ENCODE measurements around the gene KBTBD7. TPM values are rescaled to one million over a fixed set of nuclear protein-coding genes. Genes with fewer than 3 reads are reported as not detected.
"Not testable (repeated sequence)": the region's sequence is repeated elsewhere in the genome, so short reads cannot be mapped to it uniquely, and the experiment has no call there.

Gene KBTBD7
- total RNA-seq, 1 experiment from 2014 or later: 12.9 TPM

DNA sequence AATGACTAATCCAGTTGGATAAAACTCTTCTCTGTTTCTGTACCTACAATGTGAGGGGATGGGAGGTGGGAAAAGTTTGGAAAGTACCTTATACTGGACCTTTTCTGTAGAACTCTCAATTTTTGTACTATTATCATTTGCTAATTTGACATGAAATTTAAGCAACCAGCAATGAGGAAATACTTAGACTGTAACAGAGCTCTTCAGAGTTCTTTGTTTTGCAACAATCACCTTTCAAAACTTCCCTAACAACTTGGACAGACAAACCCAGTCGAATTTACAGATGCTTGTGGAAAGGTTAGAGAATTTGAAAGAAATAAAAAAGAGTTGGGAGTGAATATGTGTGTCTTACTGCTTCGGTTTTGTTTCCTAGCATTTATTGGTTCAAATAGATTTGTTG lies 16.8 kb downstream of the KBTBD7 start:
- Histone ChIP-seq H3K4me1 (ENCODE audit: insufficient read depth, low read length) (no peaks in the 10 kb centered on the region; the same call in 1 of the 2 replicates), H2BK120ac (ENCODE audit: low read depth, low read length, poor library complexity, severe bottlenecking) (no peak overlapping the region), H2BK12ac (ENCODE audit: insufficient read length, low read depth, low read length) (no peak overlapping the region), H4K5ac (ENCODE audit: insufficient read length, low read depth, low read length) (no peak overlapping the region), H3K9me3 (ENCODE audit: control insufficient read depth, low read depth, low read length) (peaks cover 5% of the 10 kb centered on the region), H3K27ac (ENCODE audit: insufficient read length, low read depth, low read length) (no peak overlapping the region), H3K23ac (ENCODE audit: insufficient read length, low read depth, low read length) (no peak overlapping the region), H3K27me3 (ENCODE audit: insufficient read depth, low read length) (no peaks in the 10 kb centered on the region), H3K79me2 (ENCODE audit: insufficient read depth, low read length) (no peaks in the 10 kb centered on the region), H2BK5ac (ENCODE audit: insufficient read length, low read length) (no peak overlapping the region), H2BK15ac (ENCODE audit: low read depth, low read length) (no peak overlapping the region), H2AFZ (ENCODE audit: low read length) (no peak overlapping the region), H4K91ac (ENCODE audit: insufficient read length, low read depth, low read length) (no peak overlapping the region), H4K20me1 (ENCODE audit: control insufficient read depth, insufficient read depth, insufficient read length) (no peaks in the 10 kb centered on the region), H3K9ac (ENCODE audit: extremely low read depth, insufficient read length, low read length) (no peak overlapping the region), H2AK5ac (ENCODE audit: insufficient read length, low read length) (no peak overlapping the region), H3T11ph (ENCODE audit: low read length) (no peak overlapping the region), H3K18ac (ENCODE audit: insufficient read length, low read depth, low read length) (no peak overlapping the region), H3K79me1 (ENCODE audit: insufficient read depth, low read depth, low read length, poor library complexity, severe bottlenecking) (no peaks in the 10 kb centered on the region), H3K4ac (ENCODE audit: low read depth, low read length) (no peak overlapping the region), H3K14ac (ENCODE audit: insufficient read depth, low read length) (no peak overlapping the region), H3K56ac (ENCODE audit: insufficient read length, low read depth, low read length) (no peak overlapping the region), H3K23me2 (ENCODE audit: insufficient read length, low read depth, low read length, poor library complexity, severe bottlenecking) (no peaks in the 10 kb centered on the region), H4K8ac (replicated peaks; ENCODE audit: insufficient read length, low read depth, low read length) (no peak overlapping the region), H2BK20ac (ENCODE audit: low read depth, low read length, poor library complexity, severe bottlenecking) (no peak overlapping the region), H3K4me2 (ENCODE audit: insufficient read depth, insufficient read length, low read length) (no peak overlapping the region)
- Mint-ChIP-seq H3K9me3 (peaks cover 31 to 43% of the 10 kb centered on the region in 2 experiments), H3K27me3 (ENCODE audit: low read depth) (no peaks in the 10 kb centered on the region; the same call in 1 of the 2 replicates), H3K4me1 (peaks cover 0 to 4% of the 10 kb centered on the region in 2 experiments; a peak in 1 of 4 replicates), H3K4me3 (no peak overlapping the region), H3K36me3 (ENCODE audit: insufficient read depth in 1 of 3, low read depth in 3 of 3) (peaks cover 21 to 29% (median 27%) of the 10 kb centered on the region in 3 experiments), H3K27ac (no peak overlapping the region)
- TF ChIP-seq, protein P1, sequence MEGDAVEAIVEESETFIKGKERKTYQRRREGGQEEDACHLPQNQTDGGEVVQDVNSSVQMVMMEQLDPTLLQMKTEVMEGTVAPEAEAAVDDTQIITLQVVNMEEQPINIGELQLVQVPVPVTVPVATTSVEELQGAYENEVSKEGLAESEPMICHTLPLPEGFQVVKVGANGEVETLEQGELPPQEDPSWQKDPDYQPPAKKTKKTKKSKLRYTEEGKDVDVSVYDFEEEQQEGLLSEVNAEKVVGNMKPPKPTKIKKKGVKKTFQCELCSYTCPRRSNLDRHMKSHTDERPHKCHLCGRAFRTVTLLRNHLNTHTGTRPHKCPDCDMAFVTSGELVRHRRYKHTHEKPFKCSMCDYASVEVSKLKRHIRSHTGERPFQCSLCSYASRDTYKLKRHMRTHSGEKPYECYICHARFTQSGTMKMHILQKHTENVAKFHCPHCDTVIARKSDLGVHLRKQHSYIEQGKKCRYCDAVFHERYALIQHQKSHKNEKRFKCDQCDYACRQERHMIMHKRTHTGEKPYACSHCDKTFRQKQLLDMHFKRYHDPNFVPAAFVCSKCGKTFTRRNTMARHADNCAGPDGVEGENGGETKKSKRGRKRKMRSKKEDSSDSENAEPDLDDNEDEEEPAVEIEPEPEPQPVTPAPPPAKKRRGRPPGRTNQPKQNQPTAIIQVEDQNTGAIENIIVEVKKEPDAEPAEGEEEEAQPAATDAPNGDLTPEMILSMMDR (conservative IDR thresholded peaks at IDR 0.05): no peak
- no peak for DNase-seq
- WGBS (ENCODE audit: extremely low coverage, insufficient read length, low lambda C conversion rate): no CpG with 5 or more reads among the region's 2 CpGs

DNA sequence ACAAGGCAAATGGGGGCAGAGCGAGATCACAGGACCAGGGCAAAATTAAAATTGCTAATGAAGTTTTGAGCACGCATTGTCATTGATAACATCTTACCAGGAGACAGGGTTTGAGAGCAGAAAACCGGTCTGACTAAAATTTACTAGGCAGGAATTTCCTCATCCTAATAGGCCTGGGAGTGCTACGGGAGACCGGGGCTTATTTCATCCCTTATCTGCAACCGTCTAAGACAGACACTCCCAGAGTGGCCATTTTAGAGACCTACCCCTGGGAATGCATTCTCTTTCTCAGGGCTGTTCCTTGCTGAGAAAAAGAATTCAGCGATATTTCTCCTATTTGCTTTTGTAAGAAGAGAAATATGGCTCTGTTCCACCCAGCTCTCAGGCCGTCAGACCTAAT lies 18.8 kb downstream of the KBTBD7 start:
- H3T11ph ChIP-seq (ENCODE audit: low read length); H2BK20ac ChIP-seq (ENCODE audit: low read depth, low read length, poor library complexity, severe bottlenecking); H4K20me1 ChIP-seq (ENCODE audit: control insufficient read depth, insufficient read depth, insufficient read length); H3K56ac ChIP-seq (ENCODE audit: insufficient read length, low read depth, low read length); H3K9ac ChIP-seq (ENCODE audit: extremely low read depth, insufficient read length, low read length); H2BK12ac ChIP-seq (ENCODE audit: insufficient read length, low read depth, low read length); H3K27ac Mint-ChIP-seq; H3K14ac ChIP-seq (ENCODE audit: insufficient read depth, low read length); H3K27ac ChIP-seq (ENCODE audit: insufficient read length, low read depth, low read length); H3K27me3 Mint-ChIP-seq (ENCODE audit: low read depth); H3K4me2 ChIP-seq (ENCODE audit: insufficient read depth, insufficient read length, low read length); H3K4me1 Mint-ChIP-seq; H3K4ac ChIP-seq (ENCODE audit: low read depth, low read length); H2BK120ac ChIP-seq (ENCODE audit: low read depth, low read length, poor library complexity, severe bottlenecking); H2BK15ac ChIP-seq (ENCODE audit: low read depth, low read length); H2BK5ac ChIP-seq (ENCODE audit: insufficient read length, low read length); H3K18ac ChIP-seq (ENCODE audit: insufficient read length, low read depth, low read length); H4K91ac ChIP-seq (ENCODE audit: insufficient read length, low read depth, low read length); H4K8ac ChIP-seq (replicated peaks; ENCODE audit: insufficient read length, low read depth, low read length); DNase-seq; H2AK5ac ChIP-seq (ENCODE audit: insufficient read length, low read length); H3K79me2 ChIP-seq (ENCODE audit: insufficient read depth, low read length); H3K4me1 ChIP-seq (ENCODE audit: insufficient read depth, low read length); H2AFZ ChIP-seq (ENCODE audit: low read length); H3K23me2 ChIP-seq (ENCODE audit: insufficient read length, low read depth, low read length, poor library complexity, severe bottlenecking); H3K4me3 Mint-ChIP-seq; H3K9me3 ChIP-seq (ENCODE audit: control insufficient read depth, low read depth, low read length); H3K27me3 ChIP-seq (ENCODE audit: insufficient read depth, low read length); H4K5ac ChIP-seq (ENCODE audit: insufficient read length, low read depth, low read length); H3K79me1 ChIP-seq (ENCODE audit: insufficient read depth, low read depth, low read length, poor library complexity, severe bottlenecking); H3K23ac ChIP-seq (ENCODE audit: insufficient read length, low read depth, low read length): not testable (repeated sequence)
- no CpG with 5 or more reads among the region's 8 CpGs for WGBS (ENCODE audit: extremely low coverage, insufficient read length, low lambda C conversion rate)
- Mint-ChIP-seq H3K9me3 (peaks cover 33 to 45% of the 10 kb centered on the region in 2 experiments), H3K36me3 (ENCODE audit: insufficient read depth in 1 of 3, low read depth in 3 of 3) (peaks cover 21 to 29% (median 29%) of the 10 kb centered on the region in 3 experiments)

All from H9 (cell line).